ENCODE data around the gene DDX6. TPM values are rescaled to one million over a fixed set of nuclear protein-coding genes. Genes with fewer than 3 reads are reported as not detected.
"Not testable (repeated sequence)": the region's sequence is repeated elsewhere in the genome, so short reads cannot be mapped to it uniquely, and the experiment has no call there.

Gene DDX6
- total and polyA plus RNA-seq, 10 donors = 36.3 to 206 (median 167) TPM

DNA sequence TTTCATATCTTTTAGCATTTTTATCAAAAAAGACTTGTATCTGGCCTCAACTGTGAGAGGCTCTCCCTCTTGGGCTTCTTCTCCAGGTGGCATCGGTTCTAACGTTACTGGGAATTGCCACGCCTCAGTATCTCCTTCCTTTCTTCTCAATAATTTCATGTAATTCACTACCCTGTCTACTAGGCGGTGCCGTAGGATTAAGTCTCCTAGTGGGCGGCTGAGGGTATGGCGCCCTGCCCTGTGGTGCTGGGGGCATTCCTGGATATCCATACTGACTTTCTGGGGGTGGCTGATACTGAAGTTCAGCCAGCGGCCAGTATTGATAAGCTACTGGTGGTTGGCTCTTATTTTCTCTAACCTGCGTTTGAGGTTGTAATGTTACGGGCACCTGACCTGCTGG, 62.9 kb downstream of the DDX6 start:
- not testable (repeated sequence) for H3K27me3 ChIP-seq (replicated peaks in 1 of 7)
- 81 to 93% (median 83%) methylated on average over 10 of the region's 10 CpGs for WGBS, 5 donors
- TF ChIP-seq, protein P1, sequence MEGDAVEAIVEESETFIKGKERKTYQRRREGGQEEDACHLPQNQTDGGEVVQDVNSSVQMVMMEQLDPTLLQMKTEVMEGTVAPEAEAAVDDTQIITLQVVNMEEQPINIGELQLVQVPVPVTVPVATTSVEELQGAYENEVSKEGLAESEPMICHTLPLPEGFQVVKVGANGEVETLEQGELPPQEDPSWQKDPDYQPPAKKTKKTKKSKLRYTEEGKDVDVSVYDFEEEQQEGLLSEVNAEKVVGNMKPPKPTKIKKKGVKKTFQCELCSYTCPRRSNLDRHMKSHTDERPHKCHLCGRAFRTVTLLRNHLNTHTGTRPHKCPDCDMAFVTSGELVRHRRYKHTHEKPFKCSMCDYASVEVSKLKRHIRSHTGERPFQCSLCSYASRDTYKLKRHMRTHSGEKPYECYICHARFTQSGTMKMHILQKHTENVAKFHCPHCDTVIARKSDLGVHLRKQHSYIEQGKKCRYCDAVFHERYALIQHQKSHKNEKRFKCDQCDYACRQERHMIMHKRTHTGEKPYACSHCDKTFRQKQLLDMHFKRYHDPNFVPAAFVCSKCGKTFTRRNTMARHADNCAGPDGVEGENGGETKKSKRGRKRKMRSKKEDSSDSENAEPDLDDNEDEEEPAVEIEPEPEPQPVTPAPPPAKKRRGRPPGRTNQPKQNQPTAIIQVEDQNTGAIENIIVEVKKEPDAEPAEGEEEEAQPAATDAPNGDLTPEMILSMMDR (IDR thresholded peaks at IDR 0.05 in 8 of 11, conservative IDR thresholded peaks at IDR 0.05 in 3 of 11) = peak in 4 of 11 experiments; percentile 16 to 41 (median 28)

DNA sequence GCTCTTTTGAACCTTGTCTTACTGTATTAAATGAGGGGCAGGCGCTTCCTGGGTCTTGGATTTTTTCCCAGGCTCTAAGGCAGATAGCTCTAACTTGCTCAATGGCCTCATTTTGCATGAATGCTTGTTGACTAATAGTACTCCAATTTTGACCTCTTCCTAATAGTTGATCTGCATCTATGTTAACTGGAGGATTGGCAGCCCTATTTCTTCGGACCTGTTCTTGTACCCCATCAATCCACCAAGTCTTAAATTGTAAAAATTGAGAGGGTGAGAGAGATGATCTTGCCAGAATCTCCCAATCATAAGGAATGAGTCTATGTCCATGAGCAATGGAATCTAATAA, 63.3 kb downstream of the DDX6 start:
- H3K36me3 ChIP-seq; H3K27ac ChIP-seq; intact Hi-C loops (cut with DNase I; ENCODE audit: low total_unique reads); H3K4me1 ChIP-seq; H3K9me3 ChIP-seq; H3K27me3 ChIP-seq (replicated peaks in 1 of 7); H3K4me3 ChIP-seq; DNase-seq: not testable (repeated sequence)
- WGBS, 5 donors = 58 to 92% (median 85%) methylated on average over 2 of the region's 2 CpGs

More for the DNA sequence above, 62.9 kb downstream of the DDX6 start:
- intact Hi-C loops (cut with DNase I; ENCODE audit: low total_unique reads); H3K36me3 ChIP-seq; H3K4me1 ChIP-seq; H3K9me3 ChIP-seq; H3K4me3 ChIP-seq; DNase-seq; H3K27ac ChIP-seq: not testable (repeated sequence)

DNA sequence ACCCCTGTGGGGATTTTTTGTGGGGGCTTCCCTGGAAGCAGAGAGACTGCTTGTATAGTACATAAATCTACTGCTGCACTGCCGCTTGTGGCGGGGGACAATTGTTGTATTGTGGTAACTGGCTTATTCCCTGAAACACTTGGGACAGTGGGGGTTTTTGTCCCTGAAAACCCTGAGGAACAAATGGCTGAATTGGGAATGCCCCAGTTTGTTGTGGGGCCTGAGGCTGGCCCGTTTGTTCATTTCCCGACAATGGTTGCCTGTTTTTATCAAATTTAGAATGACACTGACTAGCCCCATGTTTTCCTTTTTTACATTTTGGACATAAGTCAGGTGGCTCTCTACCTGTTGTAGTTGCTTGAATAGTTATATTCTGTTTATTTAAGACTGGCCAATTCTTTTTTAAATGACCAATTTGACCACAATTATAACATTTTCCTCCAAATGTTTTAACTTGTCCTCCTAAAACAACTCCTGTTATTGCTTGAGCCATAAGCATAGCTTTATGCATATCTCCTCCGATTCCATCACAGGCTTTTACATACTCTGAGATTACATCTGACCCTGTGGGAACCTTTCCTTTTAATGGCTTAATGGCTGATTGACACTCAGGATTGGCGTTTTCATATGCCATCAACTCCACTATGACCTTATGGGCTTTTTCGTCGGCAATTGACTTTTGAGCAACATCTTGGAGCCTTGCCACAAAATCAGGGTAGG, 63.8 kb downstream of the DDX6 start:
- H3K27me3 ChIP-seq (replicated peaks in 1 of 7); H3K9me3 ChIP-seq; H3K36me3 ChIP-seq; DNase-seq; H3K4me3 ChIP-seq; intact Hi-C loops (cut with DNase I; ENCODE audit: low total_unique reads); H3K4me1 ChIP-seq; H3K27ac ChIP-seq: not testable (repeated sequence)
- WGBS, 5 donors = 71 to 81% (median 79%) methylated on average over 8 of the region's 8 CpGs

DNA sequence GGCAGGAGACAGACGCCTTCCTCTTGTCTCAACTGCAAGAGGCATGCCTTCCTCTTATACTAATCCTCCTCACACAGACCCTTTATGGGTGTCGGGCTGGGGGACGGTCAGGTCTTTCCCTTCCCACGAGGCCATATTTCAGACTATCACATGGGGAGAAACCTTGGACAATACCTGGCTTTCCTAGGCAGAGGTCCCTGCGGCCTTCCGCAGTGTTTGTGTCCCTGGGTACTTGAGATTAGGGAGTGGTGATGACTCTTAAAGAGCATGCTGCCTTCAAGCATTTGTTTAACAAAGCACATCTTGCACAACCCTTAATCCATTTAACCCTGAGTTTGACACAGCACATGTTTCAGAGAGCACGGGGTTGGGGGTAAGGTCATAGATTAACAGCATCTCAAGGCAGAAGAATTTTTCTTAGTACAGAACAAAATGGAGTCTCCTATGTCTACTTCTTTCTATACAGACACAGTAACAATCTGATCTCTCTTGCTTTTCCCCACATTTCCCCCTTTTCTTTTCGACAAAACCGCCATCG, 69.4 kb downstream of the DDX6 start:
- intact Hi-C loops (cut with DNase I; ENCODE audit: low total_unique reads) = not testable (repeated sequence)
- WGBS, 5 donors = 79 to 86% (median 82%) methylated on average over 3 to 10 of the region's 10 CpGs

DNA sequence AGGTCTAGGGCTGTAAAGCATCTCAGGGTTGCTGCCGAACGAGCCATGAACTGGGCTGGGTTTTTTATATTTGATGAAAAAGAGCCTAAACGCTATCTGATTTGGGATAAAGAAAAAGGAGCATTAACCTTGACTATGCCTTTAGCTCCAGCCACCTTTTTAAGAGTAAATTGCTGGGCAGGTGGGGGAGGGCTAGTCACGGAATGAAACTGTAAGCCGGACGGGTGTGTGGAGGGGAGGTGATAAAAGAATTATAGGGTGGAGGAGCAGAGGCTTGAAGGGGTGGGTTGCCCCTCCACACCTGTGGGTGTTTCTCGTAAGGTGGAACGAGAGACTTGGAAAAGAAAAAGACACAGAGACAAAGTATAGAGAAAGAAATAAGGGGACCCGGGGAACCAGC, 70.2 kb downstream of the DDX6 start:
- H3K27ac ChIP-seq; H3K9me3 ChIP-seq; H3K27me3 ChIP-seq (replicated peaks in 1 of 7); H3K36me3 ChIP-seq; DNase-seq; H3K4me1 ChIP-seq; intact Hi-C loops (cut with DNase I; ENCODE audit: low total_unique reads); H3K4me3 ChIP-seq: not testable (repeated sequence)
- 67 to 87% (median 79%) methylated on average over 5 to 9 of the region's 9 CpGs for WGBS, 5 donors

More for the DNA sequence above, 69.4 kb downstream of the DDX6 start:
- not testable (repeated sequence) for H3K27ac ChIP-seq; H3K27me3 ChIP-seq (replicated peaks in 1 of 7); DNase-seq; H3K36me3 ChIP-seq; H3K9me3 ChIP-seq; H3K4me3 ChIP-seq; H3K4me1 ChIP-seq

DNA sequence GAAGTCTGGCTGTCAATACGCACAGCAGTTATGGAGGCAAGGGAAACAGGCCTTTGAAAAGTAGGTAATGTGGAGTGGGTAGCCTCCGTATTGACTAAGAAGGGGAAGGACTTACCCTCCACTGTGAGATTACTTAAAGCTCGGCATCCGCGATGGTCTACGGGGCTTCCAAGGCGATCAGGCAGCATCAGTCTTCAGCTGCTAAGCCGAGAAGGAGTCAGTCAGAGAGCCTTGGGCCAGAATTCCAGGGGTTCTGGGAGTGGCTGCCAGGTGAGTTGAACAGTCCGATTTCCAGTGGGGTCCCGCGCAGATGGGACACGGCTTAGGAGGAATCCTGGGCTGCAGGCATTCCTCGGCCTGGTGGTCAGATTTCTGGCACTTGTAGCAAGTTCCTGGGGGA, 70.9 kb downstream of the DDX6 start:
- H3K4me1 ChIP-seq; H3K36me3 ChIP-seq; H3K9me3 ChIP-seq; intact Hi-C loops (cut with DNase I; ENCODE audit: low total_unique reads); DNase-seq; H3K27ac ChIP-seq; H3K27me3 ChIP-seq (replicated peaks in 1 of 7); H3K4me3 ChIP-seq: not testable (repeated sequence)
- WGBS, 5 donors = 83 to 93% (median 86%) methylated on average over 8 to 13 of the region's 13 CpGs

DNA sequence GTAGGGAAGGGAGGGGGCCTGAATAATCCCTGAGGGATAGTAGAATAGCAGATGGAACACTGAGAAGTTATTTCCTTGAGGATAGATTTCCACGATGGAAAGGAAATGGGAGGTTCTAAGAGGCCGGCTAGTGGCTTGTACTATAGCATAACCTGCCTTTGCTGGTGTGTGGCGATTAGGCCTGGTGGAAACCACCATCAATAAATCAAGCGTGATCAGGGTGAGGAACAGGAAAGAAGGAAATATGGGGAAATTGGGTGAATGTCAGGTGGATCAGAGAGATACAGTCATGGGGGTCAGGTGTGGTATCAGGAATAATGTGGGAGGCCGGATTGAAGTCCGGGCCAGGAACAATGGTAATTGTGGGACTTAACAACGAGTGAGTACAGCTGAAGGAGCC, 72.4 kb downstream of the DDX6 start:
- H3K27me3 ChIP-seq (replicated peaks in 1 of 7); H3K36me3 ChIP-seq; H3K27ac ChIP-seq; H3K9me3 ChIP-seq; intact Hi-C loops (cut with DNase I; ENCODE audit: low total_unique reads); H3K4me3 ChIP-seq; DNase-seq: not testable (repeated sequence)
- H3K4me1 ChIP-seq = peaks cover 0 to 11% (median 3%) of the 10 kb centered on the region in 6 donors
- 49 to 61% (median 59%) methylated on average over 7 of the region's 7 CpGs for WGBS, 5 donors

DNA sequence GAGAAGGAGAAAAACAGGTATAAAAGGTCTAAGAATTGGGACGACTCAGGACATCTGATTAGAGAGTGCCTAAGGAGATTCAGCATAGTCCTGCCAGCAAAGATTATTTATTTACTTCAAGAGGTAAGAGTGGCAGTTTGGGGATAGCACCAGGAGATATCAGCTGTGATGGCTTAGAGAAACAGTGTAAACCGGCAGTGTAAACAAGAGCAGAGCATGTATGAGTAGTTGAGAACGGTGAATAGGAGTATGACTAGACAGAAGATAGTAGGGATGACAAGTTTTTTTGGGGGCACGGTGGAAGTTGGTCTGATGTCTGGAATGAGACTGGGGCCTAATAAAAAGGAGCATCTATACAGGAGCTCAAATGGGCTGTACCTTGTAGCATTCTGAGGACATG, 73.2 kb downstream of the DDX6 start:
- H3K4me1 ChIP-seq = peaks cover 0 to 11% (median 3%) of the 10 kb centered on the region in 6 donors
- DNase-seq; H3K27me3 ChIP-seq (replicated peaks in 1 of 7); H3K36me3 ChIP-seq; H3K4me3 ChIP-seq; H3K27ac ChIP-seq; H3K9me3 ChIP-seq; intact Hi-C loops (cut with DNase I; ENCODE audit: low total_unique reads): not testable (repeated sequence)
- 86 to 98% (median 93%) methylated on average over 3 to 4 of the region's 4 CpGs for WGBS, 5 donors

DNA sequence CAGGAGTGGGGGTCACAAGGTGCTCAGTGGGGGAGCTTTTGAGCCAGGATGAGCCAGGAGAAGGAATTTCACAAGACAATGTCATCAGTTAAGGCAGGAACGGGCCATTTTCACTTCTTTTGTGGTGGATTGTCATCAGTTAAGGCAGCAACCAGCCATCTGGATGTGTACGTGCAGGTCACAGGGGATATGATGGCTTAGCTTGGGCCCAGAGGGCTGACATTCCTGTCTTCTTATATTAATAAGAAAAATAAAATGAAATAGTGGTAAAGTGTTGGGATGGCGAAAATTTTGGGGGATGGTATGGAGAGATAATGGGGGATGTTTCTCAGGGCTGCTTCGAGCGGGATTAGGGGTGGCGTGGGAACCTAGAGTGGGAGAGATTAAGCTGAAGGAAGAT, 73.7 kb downstream of the DDX6 start:
- 87 to 94% (median 90%) methylated on average over 6 of the region's 6 CpGs for WGBS, 5 donors
- intact Hi-C loops (cut with DNase I; ENCODE audit: low total_unique reads); H3K36me3 ChIP-seq; H3K27ac ChIP-seq; H3K4me3 ChIP-seq; H3K27me3 ChIP-seq (replicated peaks in 1 of 7); DNase-seq; H3K9me3 ChIP-seq: not testable (repeated sequence)
- H3K4me1 ChIP-seq = peaks cover 0 to 11% (median 3%) of the 10 kb centered on the region in 6 donors
